ENCODE measurements around the gene PRIMA1. TPM values are rescaled to one million over a fixed set of nuclear protein-coding genes. Genes with fewer than 3 reads are reported as not detected.

The PRIMA1 gene
- total RNA-seq, 1 donor from 2014 or later: 2.0 TPM

- peaks cover 3% of the 10 kb centered on the region for H3K4me1 Mint-ChIP-seq
- no peak overlapping the region for H3K4me3 Mint-ChIP-seq
- peaks cover 25% of the 10 kb centered on the region for H3K27me3 Mint-ChIP-seq (ENCODE audit: low read depth)
- H3K27ac Mint-ChIP-seq (ENCODE audit: unreplicated experiment): no peak overlapping the region
- no peaks in the 10 kb centered on the region for H3K9me3 Mint-ChIP-seq
- no peaks in the 10 kb centered on the region for H3K36me3 Mint-ChIP-seq (ENCODE audit: low read depth)
- no peak for TF ChIP-seq CTCF (conservative IDR thresholded peaks at IDR 0.05)
- DNase-seq (ENCODE audit: low read depth, low spot score): no peak
These were observed 6.5 kb upstream of the PRIMA1 start for GRCh38 chr14:93794756-93795155.

GRCh38 chr14:93793555-93794324 is 5.5 kb upstream of the PRIMA1 start:
- Mint-ChIP-seq H3K4me3 (no peak overlapping the region), H3K36me3 (ENCODE audit: low read depth) (no peaks in the 10 kb centered on the region), H3K27me3 (ENCODE audit: low read depth) (peaks cover 30% of the 10 kb centered on the region), H3K27ac (ENCODE audit: unreplicated experiment) (no peak overlapping the region), H3K9me3 (no peaks in the 10 kb centered on the region), H3K4me1 (peaks cover 10% of the 10 kb centered on the region)
- TF ChIP-seq CTCF (conservative IDR thresholded peaks at IDR 0.05): no peak
- DNase-seq (ENCODE audit: low read depth, low spot score): no peak

GRCh38 chr14:93792391-93792790 is 4.1 kb upstream of the PRIMA1 start:
- no peak for DNase-seq (ENCODE audit: low read depth, low spot score)
- Mint-ChIP-seq H3K27me3 (ENCODE audit: low read depth) (peaks cover 34% of the 10 kb centered on the region), H3K36me3 (ENCODE audit: low read depth) (no peaks in the 10 kb centered on the region), H3K9me3 (no peaks in the 10 kb centered on the region), H3K4me1 (peaks cover 18% of the 10 kb centered on the region), H3K27ac (ENCODE audit: unreplicated experiment) (no peak overlapping the region), H3K4me3 (no peak overlapping the region)
- no peak for TF ChIP-seq CTCF (conservative IDR thresholded peaks at IDR 0.05)

- no peaks in the 10 kb centered on the region for H3K36me3 Mint-ChIP-seq (ENCODE audit: low read depth)
- peak overlapping the region; percentile 65 for H3K4me3 Mint-ChIP-seq
- peaks cover 44% of the 10 kb centered on the region for H3K27me3 Mint-ChIP-seq (ENCODE audit: low read depth)
- H3K27ac Mint-ChIP-seq (ENCODE audit: unreplicated experiment): no peak overlapping the region
- DNase-seq (ENCODE audit: low read depth, low spot score): no peak
- H3K4me1 Mint-ChIP-seq: peaks cover 18% of the 10 kb centered on the region
- no peaks in the 10 kb centered on the region for H3K9me3 Mint-ChIP-seq
- TF ChIP-seq CTCF (conservative IDR thresholded peaks at IDR 0.05): no peak
These were observed 2.7 kb upstream of the PRIMA1 start for GRCh38 chr14:93790966-93791365.

- Mint-ChIP-seq H3K4me1 (peaks cover 18% of the 10 kb centered on the region), H3K27ac (ENCODE audit: unreplicated experiment) (no peak overlapping the region), H3K4me3 (peak overlapping the region; percentile 87), H3K27me3 (ENCODE audit: low read depth) (peaks cover 56% of the 10 kb centered on the region), H3K9me3 (no peaks in the 10 kb centered on the region), H3K36me3 (ENCODE audit: low read depth) (no peaks in the 10 kb centered on the region)
- no peak for TF ChIP-seq CTCF (conservative IDR thresholded peaks at IDR 0.05)
- peak; percentile 23 for DNase-seq (ENCODE audit: low read depth, low spot score)
These were observed 1.2 kb upstream of the PRIMA1 start for GRCh38 chr14:93789228-93790130.
